ENCODE measurements around the gene ABR.

The ABR gene

DNA sequence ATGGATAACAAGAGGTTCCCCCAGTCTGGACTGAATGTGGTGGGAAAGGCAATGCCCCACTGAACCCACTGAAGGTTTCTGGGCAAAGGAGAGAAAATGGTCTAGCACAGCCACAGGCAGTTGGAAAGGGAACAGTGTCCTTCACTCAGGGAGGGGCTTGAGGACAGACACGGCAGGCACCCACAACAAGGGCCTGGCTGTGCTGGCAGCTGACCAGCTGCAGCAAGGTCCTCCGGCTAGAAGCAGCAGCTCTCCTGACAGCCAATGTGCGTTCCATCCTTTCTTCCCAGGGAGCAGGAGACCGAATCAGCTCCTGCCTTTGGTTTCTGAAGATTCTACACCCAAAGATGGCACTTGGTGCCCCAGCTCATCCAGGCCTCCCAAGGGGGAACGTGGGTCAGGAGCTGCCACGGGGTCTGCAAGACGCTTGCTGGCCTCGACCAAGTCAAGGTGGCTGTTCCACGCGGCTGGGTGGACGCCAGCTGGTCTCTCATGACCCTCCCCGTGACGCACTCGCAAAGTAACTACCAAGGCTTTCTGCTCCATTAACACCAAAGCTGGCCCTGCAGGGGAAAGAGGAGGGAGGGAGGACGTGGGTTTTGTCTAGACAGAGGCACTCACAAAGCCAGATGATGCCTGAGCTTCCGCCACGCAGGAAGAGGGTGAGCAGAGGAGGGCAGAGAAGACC is 11.1 kb downstream of the ABR start:
- H3K4me3 ChIP-seq: no peak overlapping the region
- no peaks in the 10 kb centered on the region for H3K9me3 ChIP-seq
- TF ChIP-seq Cebpa-rat (IDR thresholded peaks at IDR 0.05): no peak
- H3K27me3 ChIP-seq: no peaks in the 10 kb centered on the region
- H3K4me1 ChIP-seq: peaks cover 56% of the 10 kb centered on the region
- peak overlapping the region; percentile 55 for H3K4me2 ChIP-seq
- H4K20me1 ChIP-seq: peaks cover 85% of the 10 kb centered on the region
- H3K9ac ChIP-seq: no peak overlapping the region
- H3K36me3 ChIP-seq: 0 out of 2 replicates have a peak, but pooled peaks cover 6% of the 10 kb centered on the region
- H3K27ac ChIP-seq: no peak overlapping the region

DNA sequence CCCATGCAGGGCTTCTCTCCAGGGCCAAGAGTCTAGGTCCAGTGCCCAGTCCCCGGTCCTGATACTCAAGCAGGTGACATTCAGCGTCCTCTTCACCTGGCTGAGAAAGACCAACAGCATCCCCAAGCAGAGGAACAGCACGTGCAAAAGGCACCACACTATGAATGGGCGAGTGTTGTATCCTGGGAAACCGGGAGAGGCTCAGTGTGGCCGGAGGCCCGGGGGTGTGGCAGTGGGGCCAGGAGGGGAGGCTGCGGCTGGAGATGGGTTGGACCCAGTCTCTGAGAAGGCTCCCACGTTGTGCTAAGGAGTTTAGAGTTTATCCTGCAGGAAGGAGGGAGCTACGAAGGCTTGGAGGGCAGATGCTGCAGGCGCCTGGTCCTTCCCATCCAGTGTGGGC is 13.5 kb downstream of the ABR start:
- Histone ChIP-seq H3K9me3 (no peaks in the 10 kb centered on the region), H3K4me2 (peak overlapping the region; percentile 5; the same call in 1 of the 2 replicates), H3K9ac (no peak overlapping the region), H3K4me3 (no peak overlapping the region), H3K36me3 (0 out of 2 replicates have a peak, but pooled peaks cover 4% of the 10 kb centered on the region), H3K27ac (no peak overlapping the region), H4K20me1 (peaks cover 88% of the 10 kb centered on the region), H3K4me1 (peaks cover 70% of the 10 kb centered on the region), H3K27me3 (no peaks in the 10 kb centered on the region)
- no peak for TF ChIP-seq Cebpa-rat (IDR thresholded peaks at IDR 0.05)

- Histone ChIP-seq H3K4me1 (peaks cover 69% of the 10 kb centered on the region), H3K9me3 (no peaks in the 10 kb centered on the region), H3K36me3 (peaks cover 2% of the 10 kb centered on the region; the same call in 1 of the 2 replicates), H3K27me3 (no peaks in the 10 kb centered on the region), H3K9ac (no peak overlapping the region), H3K4me2 (peak overlapping the region; percentile 87), H3K27ac (no peak overlapping the region), H3K4me3 (no peak overlapping the region), H4K20me1 (peaks cover 88% of the 10 kb centered on the region)
- no peak for TF ChIP-seq Cebpa-rat (IDR thresholded peaks at IDR 0.05)
Observed at GRCh38 chr17:1165836-1166235, 13.9 kb downstream of the ABR start.

DNA sequence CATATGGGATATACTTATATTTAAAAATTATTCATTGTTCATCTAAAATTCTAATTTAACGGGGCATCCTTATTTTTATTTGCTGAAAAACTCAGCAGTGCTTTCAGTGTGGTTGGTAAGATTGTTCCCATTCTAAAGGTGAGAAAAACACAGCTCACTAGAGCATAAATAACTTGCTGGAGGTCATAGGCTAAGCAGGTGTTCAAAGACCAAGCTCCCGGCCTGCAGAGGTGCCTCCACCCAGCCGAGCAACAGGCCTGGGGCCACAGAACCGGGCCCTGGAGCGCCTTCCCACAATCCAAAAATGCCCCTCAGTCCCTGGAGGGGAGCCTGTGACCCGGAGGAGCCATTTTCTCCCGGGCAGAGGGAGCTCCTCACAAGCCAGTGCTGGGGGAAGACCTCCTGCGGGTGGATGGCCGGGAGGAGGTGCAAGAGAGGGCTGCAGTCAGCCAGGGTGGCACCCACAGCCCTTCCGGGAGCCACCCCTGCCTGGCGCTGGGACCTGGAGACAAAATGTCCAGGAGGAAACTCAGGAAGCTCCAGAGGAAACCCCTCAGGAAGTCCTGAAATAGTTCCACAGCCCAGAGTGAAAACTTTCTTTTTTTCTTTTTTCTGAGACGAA is 14.7 kb downstream of the ABR start:
- peak overlapping the region; percentile 47 for H3K9ac ChIP-seq
- H3K9me3 ChIP-seq: no peaks in the 10 kb centered on the region
- TF ChIP-seq Cebpa-rat (IDR thresholded peaks at IDR 0.05): no peak
- peak overlapping the region; percentile 42 for H3K27ac ChIP-seq
- no peaks in the 10 kb centered on the region for H3K27me3 ChIP-seq
- peaks cover 88% of the 10 kb centered on the region for H4K20me1 ChIP-seq
- H3K4me1 ChIP-seq: peaks cover 71% of the 10 kb centered on the region
- H3K36me3 ChIP-seq: peaks cover 10% of the 10 kb centered on the region; the same call in 1 of the 2 replicates
- H3K4me3 ChIP-seq: no peak overlapping the region; the same call in 1 of the 2 replicates
- H3K4me2 ChIP-seq: peak overlapping the region; percentile 87

- H3K4me1 ChIP-seq: peaks cover 53% of the 10 kb centered on the region
- H3K4me2 ChIP-seq: peak overlapping the region; percentile 32
- H3K36me3 ChIP-seq: peaks cover 24% of the 10 kb centered on the region
- H3K9me3 ChIP-seq: no peaks in the 10 kb centered on the region
- no peak for TF ChIP-seq Cebpa-rat (IDR thresholded peaks at IDR 0.05)
- peaks cover 85% of the 10 kb centered on the region for H4K20me1 ChIP-seq
- H3K27ac ChIP-seq: no peak overlapping the region
- H3K27me3 ChIP-seq: no peaks in the 10 kb centered on the region
- no peak overlapping the region for H3K4me3 ChIP-seq
- H3K9ac ChIP-seq: no peak overlapping the region
Observed at GRCh38 chr17:1162116-1162855, 17.5 kb downstream of the ABR start.

DNA sequence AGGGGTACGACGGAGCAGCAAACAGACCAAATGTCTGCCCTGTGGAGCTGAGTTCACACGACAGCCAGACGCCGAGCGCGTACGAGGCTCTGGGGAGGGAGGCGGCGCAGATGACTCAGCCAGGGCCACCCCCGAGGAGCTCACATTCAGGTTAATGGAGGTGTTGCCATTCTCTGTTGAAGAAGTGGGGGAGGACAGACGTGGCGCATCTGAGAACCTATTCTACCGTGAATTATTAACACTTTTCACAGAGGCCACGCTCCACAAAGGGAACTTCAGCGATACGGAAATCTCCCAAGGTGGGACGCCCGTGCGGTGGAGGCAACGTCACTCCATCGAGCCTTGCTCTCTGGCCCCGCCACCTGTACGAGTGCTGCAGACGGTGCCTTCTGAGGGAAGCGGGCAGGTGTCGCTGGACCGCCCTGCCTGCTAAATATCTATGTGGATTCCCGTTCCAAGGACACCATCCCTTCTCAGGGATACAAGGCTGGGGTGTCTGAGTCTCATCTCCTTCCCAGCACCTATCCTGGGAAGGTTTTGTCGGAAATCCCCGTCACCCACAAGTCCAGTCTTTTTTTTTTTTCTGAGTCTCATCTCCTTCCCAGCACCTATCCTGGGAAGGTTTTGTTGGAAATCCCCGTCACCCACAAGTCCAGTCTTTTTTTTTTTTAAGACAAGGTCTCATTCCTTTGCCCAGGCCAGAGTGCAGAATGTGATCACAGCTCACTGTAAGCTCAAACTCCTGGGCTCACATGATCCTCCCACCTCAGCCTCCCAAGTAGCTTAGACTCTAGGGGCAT is 19.0 kb downstream of the ABR start:
- Histone ChIP-seq H3K9me3 (no peaks in the 10 kb centered on the region), H3K4me1 (peaks cover 42% of the 10 kb centered on the region), H3K4me3 (no peak overlapping the region), H3K4me2 (no peak overlapping the region), H3K27ac (no peak overlapping the region), H3K9ac (no peak overlapping the region), H3K36me3 (peaks cover 24% of the 10 kb centered on the region), H3K27me3 (no peaks in the 10 kb centered on the region), H4K20me1 (peaks cover 86% of the 10 kb centered on the region)
- TF ChIP-seq Cebpa-rat (IDR thresholded peaks at IDR 0.05): no peak

DNA sequence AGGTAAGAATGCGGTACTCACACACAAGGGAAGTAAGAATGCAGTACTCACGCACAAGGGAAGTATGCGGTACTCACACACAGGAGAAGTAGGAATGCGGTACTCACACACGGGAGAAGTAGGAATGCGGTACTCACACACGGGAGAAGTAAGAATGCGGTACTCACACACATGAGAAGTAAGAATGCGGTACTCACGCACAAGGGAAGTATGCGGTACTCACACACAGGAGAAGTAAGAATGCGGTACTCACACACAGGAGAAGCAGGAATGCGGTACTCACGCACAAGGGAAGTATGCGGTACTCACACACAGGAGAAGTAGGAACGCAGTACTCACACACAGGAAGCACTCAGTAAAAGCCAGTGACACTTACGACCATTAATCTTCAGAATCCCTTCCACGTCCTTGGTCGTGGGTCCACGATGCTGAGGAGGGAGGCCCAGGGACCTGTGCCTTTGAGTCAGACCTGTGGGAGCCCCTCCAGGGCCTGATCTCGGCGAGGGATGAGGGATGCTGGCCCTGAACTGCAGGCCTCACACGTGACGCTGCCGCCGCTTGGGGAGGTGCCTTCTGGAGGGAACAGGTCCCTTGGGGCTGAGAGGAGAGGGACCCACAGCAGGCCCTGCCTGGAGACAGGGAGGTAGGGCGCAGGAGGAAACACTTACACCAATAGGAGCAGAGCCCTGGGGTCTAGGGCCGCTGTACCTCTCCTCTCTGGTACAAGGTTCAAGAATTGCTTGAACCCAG is 20.2 kb downstream of the ABR start:
- H3K4me3 ChIP-seq: no peak overlapping the region
- no peaks in the 10 kb centered on the region for H3K9me3 ChIP-seq
- peaks cover 90% of the 10 kb centered on the region for H4K20me1 ChIP-seq
- peaks cover 31% of the 10 kb centered on the region for H3K4me1 ChIP-seq
- H3K9ac ChIP-seq: no peak overlapping the region
- H3K27ac ChIP-seq: no peak overlapping the region
- no peak overlapping the region for H3K4me2 ChIP-seq
- TF ChIP-seq Cebpa-rat (IDR thresholded peaks at IDR 0.05): no peak
- H3K27me3 ChIP-seq: no peaks in the 10 kb centered on the region
- H3K36me3 ChIP-seq: peaks cover 24% of the 10 kb centered on the region

- H3K9ac ChIP-seq: no peak overlapping the region
- TF ChIP-seq Cebpa-rat (IDR thresholded peaks at IDR 0.05): no peak
- peaks cover 92% of the 10 kb centered on the region for H4K20me1 ChIP-seq
- peaks cover 24% of the 10 kb centered on the region for H3K36me3 ChIP-seq
- H3K9me3 ChIP-seq: no peaks in the 10 kb centered on the region
- H3K27me3 ChIP-seq: no peaks in the 10 kb centered on the region
- H3K4me1 ChIP-seq: peaks cover 32% of the 10 kb centered on the region
- no peak overlapping the region for H3K4me3 ChIP-seq
- H3K4me2 ChIP-seq: no peak overlapping the region
- no peak overlapping the region for H3K27ac ChIP-seq
Observed at GRCh38 chr17:1158879-1159278, 20.9 kb downstream of the ABR start.

GRCh38 chr17:1156864-1157263 is 22.9 kb downstream of the ABR start:
- H3K4me2 ChIP-seq: no peak overlapping the region
- H3K9me3 ChIP-seq: no peaks in the 10 kb centered on the region
- no peak for TF ChIP-seq Cebpa-rat (IDR thresholded peaks at IDR 0.05)
- H3K4me1 ChIP-seq: peaks cover 21% of the 10 kb centered on the region
- no peak overlapping the region for H3K27ac ChIP-seq
- no peak overlapping the region for H3K9ac ChIP-seq
- H4K20me1 ChIP-seq: peaks cover 88% of the 10 kb centered on the region
- no peak overlapping the region for H3K4me3 ChIP-seq
- H3K36me3 ChIP-seq: peaks cover 24% of the 10 kb centered on the region
- no peaks in the 10 kb centered on the region for H3K27me3 ChIP-seq

Data from BLaER1 (cell line).